Coronary artery (tissue), 2 donors: ENCODE measurements around the gene TJP1.

ENCODE experiments used
- DNase-seq: peaks from one replicate; pipeline ENCODE4 v3.0.0-alpha.2; 2017; ENCODE audit warnings: low spot score
- H3K27ac ChIP-seq, 2 donors: fragments of 200-600 bp; sonication (generic); one replicate each; pipeline ENCODE4 v1.5.1; 2016 to 2019
- H3K4me3 ChIP-seq: fragments of 200-600 bp; sonication (generic); 2 replicates; pipeline ENCODE4 v1.5.1; 2016; ENCODE audit warnings: mild to moderate bottlenecking, moderate library complexity
- CTCF ChIP-seq: fragments of 200-600 bp; sonication (generic); IDR thresholded peaks from one replicate; pipeline ENCODE4 v1.5.1; 2019; ENCODE audit warnings: antibody characterized with exemption

TJP1 gene

GRCh38 chr15:29853211-29853987 lies 31.1 kb upstream of the TJP1 start:
- DNase-seq: no peak
- Histone ChIP-seq H3K4me3 (no peak overlapping the region), H3K27ac (no peak overlapping the region)
- no peak for TF ChIP-seq CTCF

GRCh38 chr15:29852201-29852600 lies 29.9 kb upstream of the TJP1 start:
- TF ChIP-seq CTCF: no peak
- H3K27ac ChIP-seq: no peak overlapping the region
- DNase-seq: no peak
- H3K4me3 ChIP-seq: no peak overlapping the region

GRCh38 chr15:29849716-29850115 lies 27.4 kb upstream of the TJP1 start:
- no peak overlapping the region for H3K27ac ChIP-seq
- DNase-seq: no peak
- H3K4me3 ChIP-seq: no peak overlapping the region
- TF ChIP-seq CTCF: no peak

GRCh38 chr15:29849218-29849617 lies 26.9 kb upstream of the TJP1 start:
- H3K4me3 ChIP-seq: no peak overlapping the region
- TF ChIP-seq CTCF: no peak
- H3K27ac ChIP-seq: no peak overlapping the region
- DNase-seq: no peak

- no peak for DNase-seq
- no peak overlapping the region for H3K4me3 ChIP-seq
- H3K27ac ChIP-seq: no peak overlapping the region
- TF ChIP-seq CTCF: no peak
Measured at GRCh38 chr15:29844290-29844903, 22.1 kb upstream of the TJP1 start.

GRCh38 chr15:29842290-29842689 lies 20.0 kb upstream of the TJP1 start:
- no peak for DNase-seq
- no peak overlapping the region for H3K4me3 ChIP-seq
- TF ChIP-seq CTCF: no peak
- no peak overlapping the region for H3K27ac ChIP-seq

GRCh38 chr15:29840926-29841325 lies 18.7 kb upstream of the TJP1 start:
- DNase-seq: no peak
- peak overlapping the region; percentile 23 to 68 for H3K27ac ChIP-seq
- no peak overlapping the region for H3K4me3 ChIP-seq
- TF ChIP-seq CTCF: no peak
